ENCODE results near the gene CDKN1A.

Gene CDKN1A

GRCh38 chr6:36699348-36699747, 20.8 kb downstream of the CDKN1A start:
- TF ChIP-seq CTCF (IDR thresholded peaks at IDR 0.05; ENCODE audit: control insufficient read depth, insufficient read depth, low read depth, low read length, missing control alignments), result no peak
- DNase-seq (ENCODE audit: low read depth), result no peak
- H3K4me3 ChIP-seq (ENCODE audit: control insufficient read depth, low read depth, low read length), result no peak overlapping the region

GRCh38 chr6:36700071-36700812, 21.7 kb downstream of the CDKN1A start:
- TF ChIP-seq CTCF (IDR thresholded peaks at IDR 0.05; ENCODE audit: control insufficient read depth, insufficient read depth, low read depth, low read length, missing control alignments), result no peak
- no peak overlapping the region for H3K4me3 ChIP-seq (ENCODE audit: control insufficient read depth, low read depth, low read length)

GRCh38 chr6:36700831-36701230, 22.3 kb downstream of the CDKN1A start:
- H3K4me3 ChIP-seq (ENCODE audit: control insufficient read depth, low read depth, low read length), result no peak overlapping the region
- no peak for TF ChIP-seq CTCF (IDR thresholded peaks at IDR 0.05; ENCODE audit: control insufficient read depth, insufficient read depth, low read depth, low read length, missing control alignments)
- no peak for DNase-seq (ENCODE audit: low read depth)

More at GRCh38 chr6:36700071-36700812, 21.7 kb downstream of the CDKN1A start:
- no peak for DNase-seq (ENCODE audit: low read depth)

GRCh38 chr6:36701401-36701991, 23.0 kb downstream of the CDKN1A start:
- DNase-seq (ENCODE audit: low read depth), result no peak
- TF ChIP-seq CTCF (IDR thresholded peaks at IDR 0.05; ENCODE audit: control insufficient read depth, insufficient read depth, low read depth, low read length, missing control alignments), result no peak
- no peak overlapping the region for H3K4me3 ChIP-seq (ENCODE audit: control insufficient read depth, low read depth, low read length)

DNA sequence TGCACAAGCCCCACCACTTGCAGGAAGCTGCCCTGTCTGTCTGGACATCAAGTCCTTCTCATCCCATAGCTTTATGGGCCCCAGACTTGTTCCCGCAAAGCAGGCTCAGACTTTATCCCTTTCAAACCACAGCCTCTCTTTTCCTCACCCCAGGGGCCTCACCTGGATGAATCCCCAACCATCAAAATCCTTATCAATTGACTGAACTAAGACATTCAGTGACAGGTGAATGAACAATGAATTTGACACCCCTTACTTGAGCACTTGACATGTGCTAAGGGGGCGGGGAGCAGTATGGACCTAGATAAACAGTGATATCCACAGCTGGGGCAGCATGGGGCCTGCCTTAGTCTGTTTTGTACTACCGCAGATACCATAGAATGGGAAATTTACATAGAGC, 24.1 kb downstream of the CDKN1A start:
- no peak overlapping the region for H3K4me3 ChIP-seq (ENCODE audit: control insufficient read depth, low read depth, low read length)
- DNase-seq (ENCODE audit: low read depth), result no peak
- TF ChIP-seq CTCF (IDR thresholded peaks at IDR 0.05; ENCODE audit: control insufficient read depth, insufficient read depth, low read depth, low read length, missing control alignments), result no peak

DNA sequence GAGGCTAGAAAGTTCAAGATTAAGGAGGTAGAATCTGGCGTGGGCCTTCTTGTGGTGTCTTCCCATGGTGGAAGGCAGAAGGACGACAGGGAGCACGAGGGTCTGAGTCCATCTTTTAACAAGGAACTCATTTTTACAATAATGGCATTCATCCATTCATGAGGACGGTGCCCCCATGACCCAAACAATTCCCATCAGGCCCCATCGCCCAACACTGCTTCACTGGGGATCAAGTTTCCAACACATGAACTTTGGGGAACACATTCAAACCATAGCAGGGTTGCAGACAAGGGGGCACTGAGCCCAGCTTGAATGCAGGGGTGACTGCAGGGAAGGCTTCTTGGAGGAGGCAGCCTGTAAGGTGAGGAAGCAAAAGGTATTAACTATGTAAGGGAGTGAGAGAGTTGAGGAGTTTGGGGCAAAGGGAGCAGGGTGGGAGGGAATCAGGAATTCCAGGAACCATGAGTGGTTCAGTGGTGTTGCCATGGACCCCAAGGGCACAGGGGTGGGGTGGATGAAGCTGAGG, 24.6 kb downstream of the CDKN1A start:
- no peak for DNase-seq (ENCODE audit: low read depth)
- H3K4me3 ChIP-seq (ENCODE audit: control insufficient read depth, low read depth, low read length), result no peak overlapping the region
- no peak for TF ChIP-seq CTCF (IDR thresholded peaks at IDR 0.05; ENCODE audit: control insufficient read depth, insufficient read depth, low read depth, low read length, missing control alignments)
